Measurements from ENCODE around the gene INCENP. TPM values are rescaled to one million over a fixed set of nuclear protein-coding genes. Genes with fewer than 3 reads are reported as not detected.

The INCENP gene
- total RNA-seq, 2 experiments from 2014 or later, result 128 to 133 TPM

DNA sequence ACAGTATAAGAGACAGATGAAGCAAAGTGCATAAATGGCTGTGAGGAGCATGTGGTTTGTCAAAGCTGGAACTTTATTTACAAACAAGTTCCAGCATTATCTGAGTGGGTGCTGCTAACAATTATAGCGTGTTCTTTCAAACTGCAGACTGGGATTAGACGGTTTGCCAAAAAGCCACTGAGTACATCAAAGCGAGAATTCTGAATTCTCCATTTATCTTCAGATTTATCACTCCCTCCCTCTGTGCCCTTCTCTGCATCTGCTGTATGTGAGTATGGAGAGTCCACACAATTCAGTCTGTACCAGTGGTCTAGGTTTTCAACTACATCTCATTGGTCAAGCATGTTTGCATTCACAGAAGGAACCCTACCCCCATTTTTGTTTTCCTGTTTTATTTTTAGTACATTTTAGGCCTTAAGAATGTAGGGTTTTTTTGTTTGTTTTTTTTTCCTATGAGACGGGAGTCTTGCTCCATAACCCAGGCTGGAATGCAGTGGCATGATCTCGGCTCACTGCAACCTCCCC, 18.1 kb upstream of the INCENP start:
- Mint-ChIP-seq H3K4me3 (peak overlapping the region; percentile 21), H3K27me3 (no peaks in the 10 kb centered on the region), H3K36me3 (no peaks in the 10 kb centered on the region), H3K27ac (peak overlapping the region; percentile 76), H3K9me3 (peaks cover 4% of the 10 kb centered on the region), H3K4me1 (ENCODE audit: low read depth) (peaks cover 17% of the 10 kb centered on the region)
- intact Hi-C loops (cut with micrococcal nuclease), result no loop called here
- DNase-seq, result no peak
- CTCF ChIA-PET, result interaction anchor here (1.1 to 10.3 kb wide), 4 partner anchors 18 to 308 kb away, joined by 3 to 277 read pairs (median 86); no protein-coding TSS in a partner anchor
- POLR2A ChIA-PET, result no interaction called here

DNA sequence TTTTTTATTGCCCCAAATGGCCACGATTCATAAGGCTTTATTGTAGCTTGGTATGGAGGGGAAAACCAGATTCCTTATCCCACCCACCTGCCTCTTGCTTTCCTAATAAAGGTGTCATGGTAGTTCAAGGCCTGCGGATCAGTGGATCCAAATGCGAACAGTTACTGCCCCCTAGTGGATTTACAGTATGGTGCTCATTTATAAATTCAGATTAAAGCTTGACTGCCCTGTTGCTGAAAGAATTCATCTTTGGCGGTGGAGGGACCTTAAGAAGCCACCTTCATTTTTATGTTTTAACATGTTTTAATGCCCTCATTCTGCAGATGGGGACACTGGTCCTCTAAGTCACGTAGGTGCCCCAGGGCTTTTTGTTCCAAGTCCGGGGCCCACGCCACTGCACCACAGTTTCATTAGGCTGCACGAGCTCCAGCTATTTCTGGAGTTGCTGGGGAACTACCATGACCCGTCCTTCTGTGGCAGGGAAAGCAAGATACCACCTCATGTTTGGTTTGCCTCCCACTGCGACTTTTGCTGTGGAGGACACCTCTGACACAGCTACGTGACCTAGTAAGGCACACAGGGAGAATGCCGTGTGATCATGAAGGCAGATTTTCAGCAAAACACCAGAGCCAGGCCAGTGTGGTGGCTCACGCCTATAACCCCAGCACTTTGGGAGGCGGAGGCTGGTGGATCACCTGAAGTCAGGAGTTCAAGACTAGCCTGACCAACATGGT, 15.6 kb upstream of the INCENP start:
- no peaks in the 10 kb centered on the region for H3K36me3 Mint-ChIP-seq
- intact Hi-C loops (cut with micrococcal nuclease), result loop anchor here (1.0 to 2.0 kb wide), 3 partner anchors 211 to 311 kb away; no protein-coding TSS in a partner anchor
- H3K9me3 Mint-ChIP-seq, result peaks cover 4% of the 10 kb centered on the region
- no peak overlapping the region for H3K4me3 Mint-ChIP-seq
- H3K27ac Mint-ChIP-seq, result no peak overlapping the region
- ChIA-PET CTCF (interaction anchor here (0.6 to 10.3 kb wide), 65 partner anchors 9 to 450 kb away, joined by 3 to 277 read pairs (median 4); partner anchors contain the start of genes BEST1, FEN1, FTH1 and INCENP), POLR2A (interaction anchor here (0.5 to 1.2 kb wide), 2 partner anchors 16 to 136 kb away, joined by 3 read pairs; no protein-coding TSS in a partner anchor)
- DNase-seq, result peak; percentile 34
- H3K27me3 Mint-ChIP-seq, result no peaks in the 10 kb centered on the region
- H3K4me1 Mint-ChIP-seq (ENCODE audit: low read depth), result peaks cover 17% of the 10 kb centered on the region

DNA sequence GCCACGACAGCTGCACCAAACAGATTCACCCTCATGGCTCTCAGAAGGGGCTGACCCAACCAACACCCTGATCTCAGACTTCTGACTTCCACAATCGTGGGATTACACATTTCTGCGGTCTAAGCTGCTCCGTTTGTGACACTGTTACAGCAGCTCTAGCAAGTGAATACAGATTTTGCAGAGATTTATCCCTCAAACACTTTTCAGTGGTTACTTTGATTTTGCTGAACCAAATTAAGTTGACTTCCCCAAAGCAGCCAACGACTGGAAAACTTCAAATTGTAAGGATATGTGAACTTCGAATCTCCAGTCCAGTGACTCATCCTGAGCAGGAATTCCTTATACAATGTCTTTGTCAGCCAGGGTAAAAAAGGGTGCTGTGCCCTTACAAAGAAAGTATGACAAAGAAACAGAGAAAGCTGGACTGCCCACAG, 14.8 kb upstream of the INCENP start:
- peaks cover 17% of the 10 kb centered on the region for H3K4me1 Mint-ChIP-seq (ENCODE audit: low read depth)
- ChIA-PET CTCF (interaction anchor here (0.8 to 10.3 kb wide), 26 partner anchors 8 to 361 kb away, joined by 3 to 277 read pairs (median 8); partner anchors contain the start of genes FTH1 and INCENP), POLR2A (no interaction called here)
- intact Hi-C loops (cut with micrococcal nuclease), result loop anchor here (1.0 to 2.0 kb wide), 3 partner anchors 212 to 312 kb away; no protein-coding TSS in a partner anchor
- H3K27ac Mint-ChIP-seq, result no peak overlapping the region
- no peak for DNase-seq
- peaks cover 4% of the 10 kb centered on the region for H3K9me3 Mint-ChIP-seq
- H3K4me3 Mint-ChIP-seq, result no peak overlapping the region
- H3K27me3 Mint-ChIP-seq, result no peaks in the 10 kb centered on the region
- H3K36me3 Mint-ChIP-seq, result no peaks in the 10 kb centered on the region

DNA sequence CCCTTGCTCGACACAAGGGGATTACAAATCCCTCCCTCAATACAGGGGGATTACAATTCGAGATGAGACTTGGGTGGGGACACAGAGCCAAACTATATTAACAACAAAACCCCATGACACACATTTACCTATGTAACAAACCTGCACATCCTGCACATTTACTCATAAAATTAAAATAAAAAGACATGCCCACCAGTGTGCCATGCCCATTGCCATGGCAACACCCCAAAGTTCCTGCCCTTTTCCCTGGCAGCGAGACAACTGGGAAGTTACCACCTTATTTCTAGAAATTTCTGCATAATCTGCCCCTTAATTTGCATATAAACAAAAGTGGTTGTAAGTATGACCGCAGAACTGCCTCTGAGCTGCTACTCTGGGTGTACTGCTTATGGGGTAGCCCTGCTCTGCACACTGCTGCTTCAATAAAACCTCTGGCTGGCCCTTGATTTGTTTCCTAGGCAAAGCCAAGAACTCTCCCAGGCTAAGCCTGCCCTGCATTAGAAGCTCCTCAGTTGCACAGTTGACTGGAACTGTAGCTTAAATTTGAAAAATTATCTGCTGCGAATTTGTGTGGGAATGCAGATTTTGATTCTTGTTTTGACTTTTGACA, 8.6 kb upstream of the INCENP start:
- no peaks in the 10 kb centered on the region for H3K36me3 Mint-ChIP-seq
- no peaks in the 10 kb centered on the region for H3K4me1 Mint-ChIP-seq (ENCODE audit: low read depth)
- intact Hi-C loops (cut with micrococcal nuclease), result no loop called here
- peaks cover 9% of the 10 kb centered on the region for H3K9me3 Mint-ChIP-seq
- H3K27ac Mint-ChIP-seq, result no peak overlapping the region
- DNase-seq, result no peak
- ChIA-PET CTCF (no interaction called here), POLR2A (no interaction called here)
- no peaks in the 10 kb centered on the region for H3K27me3 Mint-ChIP-seq
- no peak overlapping the region for H3K4me3 Mint-ChIP-seq

DNA sequence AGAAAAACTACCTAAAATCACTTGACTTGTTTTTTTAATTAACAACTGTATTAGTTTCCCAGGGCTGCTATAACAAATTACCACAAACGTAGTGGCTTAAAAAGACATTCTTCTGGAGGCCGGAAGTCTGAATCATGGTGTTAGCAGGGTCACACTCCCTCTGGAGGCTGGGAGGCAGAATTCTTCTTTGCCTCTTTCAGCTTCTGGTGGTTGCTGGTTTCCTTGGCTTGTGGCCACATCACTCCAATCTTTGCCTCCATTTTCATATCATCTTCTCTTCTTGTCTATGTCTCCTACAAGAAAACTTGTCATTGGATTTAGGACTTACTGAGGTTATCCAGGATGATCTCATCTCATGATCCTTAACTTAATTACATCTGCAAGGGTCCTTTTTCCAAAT, 7.4 kb upstream of the INCENP start:
- ChIA-PET CTCF (interaction anchor here (1.5 kb wide), 2 partner anchors 8 to 217 kb away, joined by 3 to 5 read pairs; no protein-coding TSS in a partner anchor), POLR2A (no interaction called here)
- no peaks in the 10 kb centered on the region for H3K27me3 Mint-ChIP-seq
- H3K4me1 Mint-ChIP-seq (ENCODE audit: low read depth), result no peaks in the 10 kb centered on the region
- H3K27ac Mint-ChIP-seq, result no peak overlapping the region
- peaks cover 9% of the 10 kb centered on the region for H3K9me3 Mint-ChIP-seq
- no peak overlapping the region for H3K4me3 Mint-ChIP-seq
- intact Hi-C loops (cut with micrococcal nuclease), result no loop called here
- H3K36me3 Mint-ChIP-seq, result no peaks in the 10 kb centered on the region
- DNase-seq, result no peak

DNA sequence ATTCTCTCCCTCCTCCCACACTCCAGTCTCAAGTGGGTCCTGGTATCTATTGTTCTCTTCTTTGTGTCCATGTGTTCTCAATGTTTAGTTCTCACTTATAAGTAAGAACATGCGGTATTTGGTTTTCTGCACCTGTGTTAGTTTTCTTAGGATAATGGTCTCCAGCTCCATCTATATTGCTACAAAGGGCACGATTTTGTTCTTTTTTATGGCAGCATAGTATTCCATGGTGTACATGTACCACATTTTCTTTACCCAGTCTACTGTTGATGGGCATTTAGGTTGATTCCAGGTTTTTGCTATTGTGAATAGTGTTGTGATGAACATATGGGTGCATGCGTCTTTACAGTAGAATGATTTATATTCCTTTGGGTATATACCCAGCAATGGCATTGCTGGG, 4.2 kb upstream of the INCENP start:
- peaks cover 2% of the 10 kb centered on the region for H3K36me3 Mint-ChIP-seq
- H3K4me1 Mint-ChIP-seq (ENCODE audit: low read depth), result peaks cover 5% of the 10 kb centered on the region
- POLR2A ChIA-PET, result no interaction called here
- DNase-seq, result no peak
- H3K27me3 Mint-ChIP-seq, result no peaks in the 10 kb centered on the region
- H3K9me3 Mint-ChIP-seq, result peaks cover 9% of the 10 kb centered on the region
- H3K27ac Mint-ChIP-seq, result no peak overlapping the region
- CTCF ChIA-PET, result interaction anchor here (1.1 to 2.7 kb wide), 2 partner anchors 11 kb away, joined by 8 to 12 read pairs; no protein-coding TSS in a partner anchor
- no peak overlapping the region for H3K4me3 Mint-ChIP-seq
- intact Hi-C loops (cut with micrococcal nuclease), result no loop called here

DNA sequence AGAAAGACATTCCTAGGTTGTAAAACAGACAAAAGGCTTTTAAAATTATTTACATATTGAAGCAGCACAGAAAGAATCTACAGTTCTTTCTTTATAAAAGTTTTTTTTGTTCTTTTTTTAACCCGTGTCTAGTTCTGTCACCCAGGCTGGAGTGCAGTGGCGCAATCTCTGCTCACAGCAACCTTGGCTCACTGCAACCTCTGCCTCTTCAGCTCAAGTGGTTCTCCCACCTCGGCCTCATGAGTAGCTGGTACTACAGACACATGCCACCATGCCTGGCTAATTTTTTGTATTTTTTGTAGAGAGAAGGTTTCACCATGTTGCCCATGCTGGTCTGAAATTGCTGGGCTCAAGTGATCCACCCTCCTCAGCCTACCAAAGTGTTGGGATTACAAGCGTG, 3.8 kb upstream of the INCENP start:
- Mint-ChIP-seq H3K4me3 (no peak overlapping the region), H3K36me3 (peaks cover 7% of the 10 kb centered on the region), H3K4me1 (ENCODE audit: low read depth) (peaks cover 9% of the 10 kb centered on the region), H3K27me3 (no peaks in the 10 kb centered on the region), H3K9me3 (peaks cover 9% of the 10 kb centered on the region), H3K27ac (no peak overlapping the region)
- intact Hi-C loops (cut with micrococcal nuclease), result no loop called here
- POLR2A ChIA-PET, result no interaction called here
- CTCF ChIA-PET, result interaction anchor here (2.7 kb wide), 1 partner anchor 12 kb away, joined by 12 read pairs; no protein-coding TSS in a partner anchor
- no peak for DNase-seq

- Mint-ChIP-seq H3K27me3 (no peaks in the 10 kb centered on the region), H3K4me1 (ENCODE audit: low read depth) (peaks cover 12% of the 10 kb centered on the region), H3K4me3 (no peak overlapping the region), H3K9me3 (peaks cover 9% of the 10 kb centered on the region), H3K27ac (no peak overlapping the region), H3K36me3 (peaks cover 9% of the 10 kb centered on the region)
- ChIA-PET POLR2A (no interaction called here), CTCF (interaction anchor here (1.0 to 2.7 kb wide), 2 partner anchors 12 to 324 kb away, joined by 3 to 12 read pairs; no protein-coding TSS in a partner anchor)
- intact Hi-C loops (cut with micrococcal nuclease), result no loop called here
- no peak for DNase-seq
Observed at GRCh38 chr11:62120431-62120830, 3.4 kb upstream of the INCENP start.

GRCh38 chr11:62122076-62122475, 1.7 kb upstream of the INCENP start:
- POLR2A ChIA-PET, result no interaction called here
- Mint-ChIP-seq H3K9me3 (no peaks in the 10 kb centered on the region), H3K27me3 (no peaks in the 10 kb centered on the region), H3K27ac (no peak overlapping the region), H3K4me1 (ENCODE audit: low read depth) (peaks cover 18% of the 10 kb centered on the region), H3K36me3 (peaks cover 16% of the 10 kb centered on the region), H3K4me3 (no peak overlapping the region)
- intact Hi-C loops (cut with micrococcal nuclease), result no loop called here
- CTCF ChIA-PET, result interaction anchor here (2.7 kb wide), 1 partner anchor 14 kb away, joined by 12 read pairs; no protein-coding TSS in a partner anchor
- no peak for DNase-seq

- H3K9me3 Mint-ChIP-seq, result no peaks in the 10 kb centered on the region
- peak; percentile 67 for DNase-seq
- H3K27me3 Mint-ChIP-seq, result no peaks in the 10 kb centered on the region
- H3K36me3 Mint-ChIP-seq, result peaks cover 33% of the 10 kb centered on the region
- peak overlapping the region; percentile 86 for H3K27ac Mint-ChIP-seq
- ChIA-PET CTCF (interaction anchor here (0.6 to 3.2 kb wide), 4 partner anchors 16 to 452 kb away, joined by 3 to 26 read pairs (median 6); no protein-coding TSS in a partner anchor), POLR2A (interaction anchor here (0.6 to 1.0 kb wide), 2 partner anchors 17 to 42 kb away, joined by 3 read pairs; no protein-coding TSS in a partner anchor)
- H3K4me1 Mint-ChIP-seq (ENCODE audit: low read depth), result peaks cover 22% of the 10 kb centered on the region
- intact Hi-C loops (cut with micrococcal nuclease), result no loop called here
- H3K4me3 Mint-ChIP-seq, result peak overlapping the region; percentile 98
Observed at GRCh38 chr11:62124186-62125113, 639 bp downstream of the INCENP start.

DNA sequence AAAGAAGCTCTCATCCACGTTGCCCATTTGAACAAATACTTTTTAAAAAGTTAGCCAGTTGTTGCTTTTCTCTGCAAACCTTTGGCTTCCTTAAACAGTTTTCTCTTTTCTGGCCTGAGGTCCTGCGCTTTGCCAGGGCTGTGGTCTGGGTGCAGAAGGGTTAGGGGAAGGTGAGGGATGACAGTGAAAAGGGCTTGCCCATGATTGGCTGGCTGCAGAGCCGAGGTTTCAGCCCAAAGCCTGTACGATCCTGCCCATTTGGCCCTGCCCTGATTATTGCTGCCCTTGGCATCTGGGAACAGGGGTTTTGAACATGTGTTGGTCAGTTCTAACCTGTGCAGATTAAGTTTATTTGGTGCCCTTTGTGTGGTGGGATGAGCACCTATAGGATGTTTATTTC, 1.5 kb downstream of the INCENP start:
- H3K36me3 Mint-ChIP-seq, result peaks cover 39% of the 10 kb centered on the region
- H3K27me3 Mint-ChIP-seq, result no peaks in the 10 kb centered on the region
- no peaks in the 10 kb centered on the region for H3K9me3 Mint-ChIP-seq
- POLR2A ChIA-PET, result interaction anchor here (1.0 kb wide), 1 partner anchor 43 kb away, joined by 3 read pairs; no protein-coding TSS in a partner anchor
- peak overlapping the region; percentile 98 for H3K4me3 Mint-ChIP-seq
- peaks cover 22% of the 10 kb centered on the region for H3K4me1 Mint-ChIP-seq (ENCODE audit: low read depth)
- DNase-seq, result no peak
- intact Hi-C loops (cut with micrococcal nuclease), result no loop called here
- no peak overlapping the region for H3K27ac Mint-ChIP-seq
- CTCF ChIA-PET, result interaction anchor here (3.2 kb wide), 1 partner anchor 17 kb away, joined by 26 read pairs; no protein-coding TSS in a partner anchor

All from activated CD4-positive, alpha-beta memory T cell treated with anti-CD3 and anti-CD28 coated beads for 36 hours (primary cell).